Esophagus squamous epithelium (tissue), 4 donors: ENCODE results near the gene GATAD2A.

Experiments used
- POLR2A ChIP-seq, 4 donors: fragments of 450-650 bp; IDR thresholded peaks; one replicate each; pipeline ENCODE4 v1.6.1; 2017; ENCODE audit warnings: antibody characterized with exemption in 4 of 4, mild to moderate bottlenecking in 4 of 4, moderate library complexity in 3 of 4
- TF ChIP-seq, protein P1 (sequence below), 6 experiments: fragments of 450-650 bp in 4 of 6; fragments of 200-600 bp in 2 of 6; sonication (generic) in 2 of 6; IDR thresholded peaks; one replicate each; pipeline ENCODE4 v1.5.1; 2016 to 2019; ENCODE audit warnings: antibody characterized with exemption in 6 of 6, mild to moderate bottlenecking in 4 of 6, moderate library complexity in 4 of 6

DNA sequence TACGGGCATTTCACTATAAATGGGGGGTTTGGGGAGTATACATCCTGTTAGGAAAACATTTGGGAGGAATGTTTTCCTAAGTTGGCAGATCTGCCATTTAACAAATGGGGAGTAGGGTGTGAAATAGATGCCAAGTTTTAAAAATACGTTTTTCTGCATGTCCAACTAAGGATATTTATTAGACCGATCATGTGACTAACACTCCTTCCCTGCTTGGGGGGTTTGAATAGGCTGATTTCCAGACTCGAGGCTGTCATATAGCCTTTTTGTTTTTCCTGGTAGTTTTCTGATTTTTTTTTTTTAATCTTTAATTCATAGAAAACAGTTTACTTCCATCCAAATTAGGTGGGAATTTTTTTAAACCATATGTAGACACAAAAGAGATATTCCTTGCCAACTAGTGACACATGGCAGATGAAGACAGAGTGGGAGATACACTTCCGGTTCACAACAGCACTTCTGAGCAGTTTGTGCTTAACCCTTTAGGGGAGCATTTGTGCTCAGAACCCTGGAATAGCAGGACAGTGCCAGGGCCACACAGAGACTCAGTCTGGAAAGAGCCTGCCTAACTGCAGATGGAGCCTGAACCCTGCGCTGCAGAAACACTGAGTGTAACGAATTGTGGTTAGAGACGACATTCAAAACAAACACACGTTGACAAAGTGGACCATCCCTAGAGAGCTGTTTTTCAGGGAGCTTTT, 5.6 kb upstream of the GATAD2A start:
- TF ChIP-seq, protein P1, sequence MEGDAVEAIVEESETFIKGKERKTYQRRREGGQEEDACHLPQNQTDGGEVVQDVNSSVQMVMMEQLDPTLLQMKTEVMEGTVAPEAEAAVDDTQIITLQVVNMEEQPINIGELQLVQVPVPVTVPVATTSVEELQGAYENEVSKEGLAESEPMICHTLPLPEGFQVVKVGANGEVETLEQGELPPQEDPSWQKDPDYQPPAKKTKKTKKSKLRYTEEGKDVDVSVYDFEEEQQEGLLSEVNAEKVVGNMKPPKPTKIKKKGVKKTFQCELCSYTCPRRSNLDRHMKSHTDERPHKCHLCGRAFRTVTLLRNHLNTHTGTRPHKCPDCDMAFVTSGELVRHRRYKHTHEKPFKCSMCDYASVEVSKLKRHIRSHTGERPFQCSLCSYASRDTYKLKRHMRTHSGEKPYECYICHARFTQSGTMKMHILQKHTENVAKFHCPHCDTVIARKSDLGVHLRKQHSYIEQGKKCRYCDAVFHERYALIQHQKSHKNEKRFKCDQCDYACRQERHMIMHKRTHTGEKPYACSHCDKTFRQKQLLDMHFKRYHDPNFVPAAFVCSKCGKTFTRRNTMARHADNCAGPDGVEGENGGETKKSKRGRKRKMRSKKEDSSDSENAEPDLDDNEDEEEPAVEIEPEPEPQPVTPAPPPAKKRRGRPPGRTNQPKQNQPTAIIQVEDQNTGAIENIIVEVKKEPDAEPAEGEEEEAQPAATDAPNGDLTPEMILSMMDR (IDR thresholded peaks at IDR 0.05) = no peak
- TF ChIP-seq POLR2A (IDR thresholded peaks at IDR 0.05) = no peak
